Hepatocyte (in vitro differentiated cells): Measurements from ENCODE around the gene TMEM63A. TPM values are rescaled to one million over a fixed set of nuclear protein-coding genes. Genes with fewer than 3 reads are reported as not detected.
A peak's percentile ranks its signal among the peaks of the same experiment; 100 is the strongest.

Experiments used
- DNase-seq: peaks from one replicate; pipeline ENCODE4 v3.0.0-alpha.2; 2016; ENCODE audit warnings: low spot score
- H2AFZ ChIP-seq: fragments of 200-600 bp; sonication (generic); 2 replicates; pipeline ENCODE4 v1.6.0; 2016; ENCODE audit warnings: antibody characterized with exemption, mild to moderate bottlenecking
- H3K27ac ChIP-seq: fragments of 200-600 bp; sonication (generic); 2 replicates; pipeline ENCODE4 v1.5.1; 2016; ENCODE audit warnings: mild to moderate bottlenecking
- H3K27me3 ChIP-seq: fragments of 200-600 bp; sonication (generic); 2 replicates; pipeline ENCODE4 v1.6.1; 2016
- H3K36me3 ChIP-seq: fragments of 200-600 bp; sonication (generic); replicated peaks from 2 replicates; pipeline ENCODE4 v1.5.1; 2016; ENCODE audit warnings: low read depth; ENCODE audit not compliant: insufficient read depth
- H3K4me1 ChIP-seq: fragments of 200-600 bp; sonication (generic); 2 replicates; pipeline ENCODE4 v1.5.1; 2016; ENCODE audit warnings: mild to moderate bottlenecking, moderate library complexity; ENCODE audit not compliant: insufficient read depth
- H3K4me2 ChIP-seq: fragments of 200-600 bp; sonication (generic); 2 replicates; pipeline ENCODE4 v1.6.0; 2016
- H3K4me3 ChIP-seq: fragments of 200-600 bp; sonication (generic); 2 replicates; pipeline ENCODE4 v1.5.1; 2016; ENCODE audit warnings: mild to moderate bottlenecking
- H3K79me2 ChIP-seq: fragments of 200-600 bp; sonication (generic); 2 replicates; pipeline ENCODE4 v1.6.0; 2017; ENCODE audit warnings: mild to moderate bottlenecking
- H3K9me2 ChIP-seq: fragments of 200-600 bp; sonication (generic); replicated peaks from 2 replicates; pipeline ENCODE4 v1.6.0; 2017; ENCODE audit warnings: mild to moderate bottlenecking; ENCODE audit not compliant: insufficient read depth
- H3K9me3 ChIP-seq: fragments of 200-600 bp; sonication (generic); 2 replicates; pipeline ENCODE4 v1.5.1; 2016; ENCODE audit warnings: low read depth, mild to moderate bottlenecking
- H4K20me1 ChIP-seq: fragments of 200-600 bp; sonication (generic); 2 replicates; pipeline ENCODE4 v1.6.0; 2016; ENCODE audit warnings: mild to moderate bottlenecking; ENCODE audit not compliant: insufficient read depth, poor library complexity, severe bottlenecking
- CTCF ChIP-seq: fragments of 200-600 bp; sonication (generic); IDR thresholded peaks from 2 replicates; pipeline ENCODE4 v1.5.1; 2016; ENCODE audit warnings: antibody characterized with exemption, mild to moderate bottlenecking; ENCODE audit not compliant: poor library complexity
- EZH2 ChIP-seq: fragments of 200-600 bp; sonication (generic); IDR thresholded peaks from 2 replicates; pipeline ENCODE4 v1.6.1; 2016; ENCODE audit warnings: antibody characterized with exemption, mild to moderate bottlenecking, borderline replicate concordance
- EZH2phosphoT487 ChIP-seq: fragments of 200-600 bp; sonication (generic); IDR thresholded peaks from one replicate; pipeline ENCODE4 v1.6.1; 2018; ENCODE audit warnings: antibody characterized with exemption, mild to moderate bottlenecking, low read depth, moderate library complexity; ENCODE audit not compliant: unreplicated experiment, severe bottlenecking
- WGBS: methylation state at CpG from one replicate; pipeline ENCODE4 v1.1.6; 2016; ENCODE audit warnings: low lambda C conversion rate; ENCODE audit errors: missing lambda C conversion rate; 5-methylcytosine and 5-hydroxymethylcytosine counted together
- polyA plus RNA-seq: library from polyadenylated mRNA; unstranded; fragments of >200 nt; fragmentation: Nextera tagmentation; extraction: Ambion mirVana; gene quantifications from 2 replicates; pipeline ENCODE4 v1.2.1, GENCODE V29; 2016
- total RNA-seq: library from RNA; depleted of rRNA; stranded (reverse); fragments of >200 nt; gene quantifications from 2 replicates; pipeline ENCODE4 v1.2.3, GENCODE V29; 2014

The TMEM63A gene
- total and polyA plus RNA-seq, 2 experiments from 2014 or later, result 38.8 to 47.5 TPM

GRCh38 chr1:225834417-225835329, 47.5 kb downstream of the TMEM63A start:
- Histone ChIP-seq H3K27ac (peak overlapping the region; percentile 81), H3K4me1 (peaks cover 6% of the 10 kb centered on the region), H4K20me1 (no peaks in the 10 kb centered on the region), H3K9me2 (no peaks in the 10 kb centered on the region), H3K9me3 (no peaks in the 10 kb centered on the region), H3K36me3 (no peaks in the 10 kb centered on the region), H3K79me2 (no peaks in the 10 kb centered on the region), H3K4me2 (no peak overlapping the region), H3K4me3 (no peak overlapping the region), H3K27me3 (no peaks in the 10 kb centered on the region), H2AFZ (no peak overlapping the region)
- peak; percentile 55 for DNase-seq
- 90% methylated on average over 7 of the region's 7 CpGs for WGBS
- no peak for TF ChIP-seq EZH2phosphoT487
- TF ChIP-seq CTCF, result no peak
- no peak for TF ChIP-seq EZH2

GRCh38 chr1:225830841-225831240, 51.3 kb downstream of the TMEM63A start:
- Histone ChIP-seq H3K9me2 (no peaks in the 10 kb centered on the region), H3K79me2 (peaks cover 12% of the 10 kb centered on the region), H4K20me1 (no peaks in the 10 kb centered on the region), H3K4me1 (peaks cover 11% of the 10 kb centered on the region), H3K4me3 (no peak overlapping the region), H3K27me3 (no peaks in the 10 kb centered on the region), H2AFZ (no peak overlapping the region), H3K4me2 (no peak overlapping the region), H3K27ac (no peak overlapping the region), H3K36me3 (no peaks in the 10 kb centered on the region), H3K9me3 (no peaks in the 10 kb centered on the region)
- TF ChIP-seq CTCF (no peak), EZH2 (no peak), EZH2phosphoT487 (no peak)
- WGBS, result 91% methylated on average over 6 of the region's 6 CpGs
- DNase-seq, result no peak

- no peak for DNase-seq
- Histone ChIP-seq H3K4me1 (peaks cover 19% of the 10 kb centered on the region), H2AFZ (no peak overlapping the region), H3K27me3 (no peaks in the 10 kb centered on the region), H3K4me2 (no peak overlapping the region), H3K9me2 (no peaks in the 10 kb centered on the region), H3K4me3 (no peak overlapping the region), H3K9me3 (no peaks in the 10 kb centered on the region), H4K20me1 (no peaks in the 10 kb centered on the region), H3K79me2 (peaks cover 12% of the 10 kb centered on the region), H3K27ac (no peak overlapping the region), H3K36me3 (no peaks in the 10 kb centered on the region)
- no peak for TF ChIP-seq EZH2phosphoT487
- TF ChIP-seq CTCF, result no peak
- no peak for TF ChIP-seq EZH2
- 94% methylated on average over 12 of the region's 14 CpGs for WGBS
Measured at GRCh38 chr1:225828706-225829345, 53.4 kb downstream of the TMEM63A start.
